HCT116 (cell line): ENCODE measurements around the gene KCNK4. TPM values are rescaled to one million over a fixed set of nuclear protein-coding genes. Genes with fewer than 3 reads are reported as not detected.

ENCODE experiments used
- ATAC-seq: fragments of 200-7000 bp; cut with Tn5 transposase; 2 replicates; pipeline ENCODE4 v1.9.1; 2020; ENCODE audit warnings: mild to moderate bottlenecking, moderate library complexity
- BruUV-seq: library from RNA; stranded (reverse); fragments of 400-500 nt; replicated peaks from 2 replicates; lab custom pipeline; 2021; lab: Mats Ljungman, UMichigan
- CTCF ChIA-PET: fragments of 300-600 bp; sonication (Branson Sonifier 250); formaldehyde crosslinking; loops from one replicate; lab custom pipeline; 2021; ENCODE audit warnings: antibody characterized with exemption; lab: Charles Lee
- POLR2A ChIA-PET: fragments of 300-600, 350-600 bp; sonication (Branson Sonifier 250); formaldehyde crosslinking; loops from one replicate; lab custom pipeline; 2021; ENCODE audit warnings: antibody characterized with exemption; lab: Charles Lee
- RAD21 ChIA-PET, 2 experiments: fragments of 300-600 bp; sonication (Branson Sonifier 250); formaldehyde crosslinking; loops; one replicate each; lab custom pipeline; 2023; ENCODE audit warnings: low total read pairs in 2 of 2; ENCODE audit not compliant: uncharacterized antibody in 2 of 2, unreplicated experiment in 2 of 2, low non-redundant PET in 1 of 2; lab: Charles Lee
- DNase-seq: peaks from one replicate; pipeline ENCODE4 v3.0.0-alpha.2; 2010; ENCODE audit warnings: low read depth, low spot score
- H2AFZ ChIP-seq: fragments of 200-600 bp; shearing (Covaris generic), sonication (generic); 2 replicates; pipeline ENCODE4 v1.6.1; 2017; ENCODE audit warnings: low read depth, mixed run types, mixed read lengths, antibody characterized with exemption, low read length; ENCODE audit not compliant: poor library complexity, severe bottlenecking
- H3K27ac ChIP-seq: 2 replicates; pipeline ENCODE4 v1.5.1; 2012; ENCODE audit warnings: low read depth, low read length
- H3K27me3 ChIP-seq: fragments of 200-600 bp; sonication (generic); 2 replicates; pipeline ENCODE4 v1.6.1; 2016; ENCODE audit warnings: mixed run types, low read length, mixed read lengths; ENCODE audit not compliant: insufficient read depth
- H3K36me3 ChIP-seq, 2 experiments: fragments of 200-500 bp in 1 of 2; fragments of 200-600 bp in 1 of 2; sonication (Bioruptor generic) in 1 of 2; sonication (generic) in 1 of 2; 2 replicates each; pipeline versions ENCODE4 v1.5.1 to v1.6.1; 2014 to 2016; ENCODE audit warnings: low read length in 2 of 2, inconsistent platforms in 1 of 2, mixed read lengths in 1 of 2, mixed run types in 1 of 2; ENCODE audit not compliant: insufficient read depth in 2 of 2, control insufficient read depth in 1 of 2
- H3K4me1 ChIP-seq, 2 experiments: fragments of 200-600 bp in 1 of 2; sonication (generic) in 1 of 2; 2 replicates each; pipeline versions ENCODE4 v1.5.1 to v1.6.1; 2012 to 2017; ENCODE audit warnings: low read length in 2 of 2, inconsistent platforms in 1 of 2, mild to moderate bottlenecking in 1 of 2, mixed read lengths in 1 of 2, mixed run types in 1 of 2, moderate library complexity in 1 of 2; ENCODE audit not compliant: insufficient read depth in 2 of 2, control insufficient read depth in 1 of 2
- H3K4me2 ChIP-seq: fragments of 200-600 bp; sonication (generic); 2 replicates; pipeline ENCODE4 v1.6.1; 2017; ENCODE audit warnings: mixed run types, low read length, mixed read lengths
- H3K4me3 ChIP-seq, 2 experiments: fragments of 200-600 bp in 1 of 2; sonication (generic) in 1 of 2; replicated peaks in 1 of 2; 2 replicates each; pipeline ENCODE4 v1.5.1; 2011 to 2016; ENCODE audit warnings: low read length in 2 of 2, control low read depth in 1 of 2, low read depth in 1 of 2, mild to moderate bottlenecking in 1 of 2, mixed read lengths in 1 of 2, mixed run types in 1 of 2
- H3K79me2 ChIP-seq: fragments of 200-600 bp; sonication (generic); 2 replicates; pipeline ENCODE4 v1.6.1; 2017; ENCODE audit warnings: mild to moderate bottlenecking, mixed run types, low read length, moderate library complexity, mixed read lengths; ENCODE audit not compliant: insufficient read depth
- H3K9ac ChIP-seq: fragments of 200-600 bp; sonication (generic); 2 replicates; pipeline ENCODE4 v1.6.1; 2016; ENCODE audit warnings: low read length, mixed read lengths
- H3K9me2 ChIP-seq: fragments of 200-600 bp; sonication (generic), shearing (Covaris generic); 2 replicates; pipeline ENCODE4 v1.6.1; 2017; ENCODE audit warnings: mixed run types, mild to moderate bottlenecking, moderate library complexity; ENCODE audit not compliant: insufficient read depth
- H3K9me3 ChIP-seq, 2 experiments: fragments of 200-500 bp in 1 of 2; fragments of 200-600 bp in 1 of 2; sonication (Bioruptor generic) in 1 of 2; sonication (generic) in 1 of 2; 2 replicates each; pipeline ENCODE4 v1.6.1; 2014 to 2017; ENCODE audit warnings: low read length in 2 of 2, mixed read lengths in 2 of 2, inconsistent platforms in 1 of 2, low read depth in 1 of 2, mild to moderate bottlenecking in 1 of 2, mixed run types in 1 of 2, moderate library complexity in 1 of 2; ENCODE audit not compliant: control insufficient read depth in 1 of 2, insufficient read depth in 1 of 2
- H4K20me1 ChIP-seq: fragments of 200-600 bp; sonication (generic), shearing (Covaris generic); 2 replicates; pipeline ENCODE4 v1.6.1; 2017; ENCODE audit warnings: mixed run types, mild to moderate bottlenecking, moderate library complexity; ENCODE audit not compliant: insufficient read depth
- RAD21 ChIP-seq: IDR thresholded peaks from 2 replicates; pipeline ENCODE4 v1.6.1; 2012; ENCODE audit warnings: low read depth, mild to moderate bottlenecking
- REST ChIP-seq: IDR thresholded peaks from 2 replicates; pipeline ENCODE4 v1.6.1; 2012; ENCODE audit warnings: low read depth
- ZBTB33 ChIP-seq: IDR thresholded peaks from 2 replicates; pipeline ENCODE4 v1.6.1; 2011; ENCODE audit warnings: mild to moderate bottlenecking, low read length, moderate library complexity; ENCODE audit not compliant: insufficient replicate concordance; ENCODE audit errors: extremely low read depth
- intact Hi-C: fragments of 100-400 bp; cut with micrococcal nuclease; formaldehyde crosslinking; loops from 2 replicates; pipeline ENCODE4 v1.10.0; 2022
- total RNA-seq: library from RNA; stranded (reverse); gene quantifications from one replicate; pipeline ENCODE4 v1.2.1, GENCODE V29; 2021; ENCODE audit not compliant: unreplicated experiment

The KCNK4 gene
- total RNA-seq, 1 experiment from 2014 or later: not detected

- TF ChIP-seq RAD21: no peak
- TF ChIP-seq ZBTB33: no peak
- no peak for TF ChIP-seq REST
- H3K9me3 ChIP-seq: no peaks in the 10 kb centered on the region
- no peak overlapping the region for H3K9ac ChIP-seq
- intact Hi-C loops: no loop called here
- H3K4me3 ChIP-seq: no peak overlapping the region
- no peaks in the 10 kb centered on the region for H3K79me2 ChIP-seq
- ChIA-PET POLR2A (no interaction called here), CTCF (interaction anchor here (0.6 kb wide), 1 partner anchor 29 kb away, joined by 3 read pairs; the partner anchor contains the start of gene TRMT112), RAD21 (no interaction called here)
- ATAC-seq (no peak), DNase-seq (no peak)
- BruUV-seq: no TSS peak
- no peak overlapping the region for H3K4me2 ChIP-seq
- no peaks in the 10 kb centered on the region for H3K27me3 ChIP-seq
- H3K36me3 ChIP-seq: no peaks in the 10 kb centered on the region
- H4K20me1 ChIP-seq: no peaks in the 10 kb centered on the region
- H2AFZ ChIP-seq: no peak overlapping the region
- H3K27ac ChIP-seq: no peak overlapping the region
- peaks cover 11 to 25% of the 10 kb centered on the region in 2 experiments for H3K4me1 ChIP-seq
- H3K9me2 ChIP-seq: no peaks in the 10 kb centered on the region
Measured at GRCh38 chr11:64288353-64288750, 2.8 kb upstream of the KCNK4 start.
